HPDE6-E6E7 (cell line): Measurements from ENCODE around the gene DNAAF1.
"Not testable (repeated sequence)": the region's sequence is repeated elsewhere in the genome, so short reads cannot be mapped to it uniquely, and the experiment has no call there.

Source experiments
- DNase-seq: peaks from one replicate; pipeline ENCODE4 v3.0.0; 2011; ENCODE audit warnings: missing footprints; ENCODE audit errors: extremely low spot score

The DNAAF1 gene

GRCh38 chr16:84207879-84208278, 62.8 kb downstream of the DNAAF1 start:
- DNase-seq, result no peak

GRCh38 chr16:84209989-84210388, 64.9 kb downstream of the DNAAF1 start:
- no peak for DNase-seq

GRCh38 chr16:84212154-84212553, 67.0 kb downstream of the DNAAF1 start:
- no peak for DNase-seq

- no peak for DNase-seq
These were observed 67.5 kb downstream of the DNAAF1 start for GRCh38 chr16:84212631-84213030.

GRCh38 chr16:84214451-84215066, 69.5 kb downstream of the DNAAF1 start:
- DNase-seq, result no peak

GRCh38 chr16:84215531-84215930, 70.4 kb downstream of the DNAAF1 start:
- DNase-seq, result no peak

GRCh38 chr16:84216144-84216543, 71.0 kb downstream of the DNAAF1 start:
- DNase-seq, result not testable (repeated sequence)

GRCh38 chr16:84218176-84218823, 73.2 kb downstream of the DNAAF1 start:
- DNase-seq, result no peak

- no peak for DNase-seq
These were observed 73.8 kb downstream of the DNAAF1 start for GRCh38 chr16:84218956-84219355.

GRCh38 chr16:84220851-84221250, 75.7 kb downstream of the DNAAF1 start:
- DNase-seq, result no peak

- no peak for DNase-seq
These were observed 78.3 kb downstream of the DNAAF1 start for GRCh38 chr16:84223456-84223855.

- no peak for DNase-seq
These were observed 79.4 kb downstream of the DNAAF1 start for GRCh38 chr16:84224554-84224953.

- DNase-seq, result no peak
These were observed 80.0 kb downstream of the DNAAF1 start for GRCh38 chr16:84225126-84225525.

GRCh38 chr16:84225571-84225970, 80.5 kb downstream of the DNAAF1 start:
- no peak for DNase-seq

GRCh38 chr16:84226026-84226425, 80.9 kb downstream of the DNAAF1 start:
- DNase-seq, result peak; percentile 43
